ENCODE data around the gene MMP27. TPM values are rescaled to one million over a fixed set of nuclear protein-coding genes. Genes with fewer than 3 reads are reported as not detected.

The MMP27 gene
- total RNA-seq, 1 experiment from 2014 or later = not detected

DNA sequence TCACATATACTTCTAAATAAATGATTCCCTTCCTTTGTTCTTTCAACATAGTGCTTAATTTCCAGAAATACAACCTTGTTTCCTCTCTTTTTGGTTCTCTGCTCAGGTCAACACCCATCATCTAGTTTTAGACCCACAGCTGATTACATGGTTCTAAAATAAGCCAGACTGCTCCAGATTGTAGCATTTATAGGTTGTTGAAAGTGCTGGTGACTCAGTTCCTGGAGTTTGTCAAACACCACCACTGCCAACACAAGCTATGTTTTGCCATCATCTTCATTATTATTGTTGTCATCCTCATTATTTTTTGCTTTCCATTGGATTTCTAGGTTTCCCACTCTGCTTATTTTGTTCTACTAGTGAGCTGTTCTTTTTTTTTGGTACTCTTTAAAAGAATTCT, 58.1 kb downstream of the MMP27 start:
- no peak overlapping the region for H4K8ac ChIP-seq (replicated peaks; ENCODE audit: insufficient read length, low read depth, low read length)
- H3K36me3 Mint-ChIP-seq (ENCODE audit: insufficient read depth in 1 of 3, low read depth in 3 of 3) = no peaks in the 10 kb centered on the region
- no peak overlapping the region for H2AFZ ChIP-seq (ENCODE audit: low read length)
- H3K27me3 Mint-ChIP-seq (ENCODE audit: low read depth) = no peaks in the 10 kb centered on the region; the same call in 1 of the 2 replicates
- no peak for DNase-seq
- no peak overlapping the region for H4K91ac ChIP-seq (ENCODE audit: insufficient read length, low read depth, low read length)
- no peaks in the 10 kb centered on the region for H3K4me1 Mint-ChIP-seq
- H2BK20ac ChIP-seq (ENCODE audit: low read depth, low read length, poor library complexity, severe bottlenecking) = no peak overlapping the region
- H3K14ac ChIP-seq (ENCODE audit: insufficient read depth, low read length) = no peak overlapping the region
- H3K9me3 ChIP-seq (ENCODE audit: control insufficient read depth, low read depth, low read length) = no peaks in the 10 kb centered on the region
- TF ChIP-seq, protein P1, sequence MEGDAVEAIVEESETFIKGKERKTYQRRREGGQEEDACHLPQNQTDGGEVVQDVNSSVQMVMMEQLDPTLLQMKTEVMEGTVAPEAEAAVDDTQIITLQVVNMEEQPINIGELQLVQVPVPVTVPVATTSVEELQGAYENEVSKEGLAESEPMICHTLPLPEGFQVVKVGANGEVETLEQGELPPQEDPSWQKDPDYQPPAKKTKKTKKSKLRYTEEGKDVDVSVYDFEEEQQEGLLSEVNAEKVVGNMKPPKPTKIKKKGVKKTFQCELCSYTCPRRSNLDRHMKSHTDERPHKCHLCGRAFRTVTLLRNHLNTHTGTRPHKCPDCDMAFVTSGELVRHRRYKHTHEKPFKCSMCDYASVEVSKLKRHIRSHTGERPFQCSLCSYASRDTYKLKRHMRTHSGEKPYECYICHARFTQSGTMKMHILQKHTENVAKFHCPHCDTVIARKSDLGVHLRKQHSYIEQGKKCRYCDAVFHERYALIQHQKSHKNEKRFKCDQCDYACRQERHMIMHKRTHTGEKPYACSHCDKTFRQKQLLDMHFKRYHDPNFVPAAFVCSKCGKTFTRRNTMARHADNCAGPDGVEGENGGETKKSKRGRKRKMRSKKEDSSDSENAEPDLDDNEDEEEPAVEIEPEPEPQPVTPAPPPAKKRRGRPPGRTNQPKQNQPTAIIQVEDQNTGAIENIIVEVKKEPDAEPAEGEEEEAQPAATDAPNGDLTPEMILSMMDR (conservative IDR thresholded peaks at IDR 0.05) = no peak
- no peak overlapping the region for H3K4me2 ChIP-seq (ENCODE audit: insufficient read depth, insufficient read length, low read length)
- no peaks in the 10 kb centered on the region for H3K4me1 ChIP-seq (ENCODE audit: insufficient read depth, low read length)
- H2BK12ac ChIP-seq (ENCODE audit: insufficient read length, low read depth, low read length) = no peak overlapping the region
- no peak overlapping the region for H2BK15ac ChIP-seq (ENCODE audit: low read depth, low read length)
- H3K79me2 ChIP-seq (ENCODE audit: insufficient read depth, low read length) = no peaks in the 10 kb centered on the region
- no peaks in the 10 kb centered on the region for H3K23me2 ChIP-seq (ENCODE audit: insufficient read length, low read depth, low read length, poor library complexity, severe bottlenecking)
- H4K5ac ChIP-seq (ENCODE audit: insufficient read length, low read depth, low read length) = no peak overlapping the region
- H3K18ac ChIP-seq (ENCODE audit: insufficient read length, low read depth, low read length) = no peak overlapping the region
- no peak overlapping the region for H3K27ac ChIP-seq (ENCODE audit: insufficient read length, low read depth, low read length)
- H3K4ac ChIP-seq (ENCODE audit: low read depth, low read length) = no peak overlapping the region
- H3T11ph ChIP-seq (ENCODE audit: low read length) = no peak overlapping the region
- H3K9ac ChIP-seq (ENCODE audit: extremely low read depth, insufficient read length, low read length) = no peak overlapping the region
- no peaks in the 10 kb centered on the region; a peak in 2 of 5 replicates for H3K9me3 Mint-ChIP-seq
- no peaks in the 10 kb centered on the region for H3K79me1 ChIP-seq (ENCODE audit: insufficient read depth, low read depth, low read length, poor library complexity, severe bottlenecking)
- H3K56ac ChIP-seq (ENCODE audit: insufficient read length, low read depth, low read length) = no peak overlapping the region
- H3K27ac Mint-ChIP-seq = no peak overlapping the region
- H2AK5ac ChIP-seq (ENCODE audit: insufficient read length, low read length) = no peak overlapping the region
- H2BK120ac ChIP-seq (ENCODE audit: low read depth, low read length, poor library complexity, severe bottlenecking) = no peak overlapping the region
- H3K23ac ChIP-seq (ENCODE audit: insufficient read length, low read depth, low read length) = no peak overlapping the region
- no peak overlapping the region for H3K4me3 Mint-ChIP-seq
- H3K27me3 ChIP-seq (ENCODE audit: insufficient read depth, low read length) = no peaks in the 10 kb centered on the region
- H2BK5ac ChIP-seq (ENCODE audit: insufficient read length, low read length) = no peak overlapping the region
- no peaks in the 10 kb centered on the region for H4K20me1 ChIP-seq (ENCODE audit: control insufficient read depth, insufficient read depth, insufficient read length)
